Sigmoid colon (tissue), 7 donors: ENCODE results near the gene XNDC1N. TPM values are rescaled to one million over a fixed set of nuclear protein-coding genes. Genes with fewer than 3 reads are reported as not detected.
"Not testable (repeated sequence)": the region's sequence is repeated elsewhere in the genome, so short reads cannot be mapped to it uniquely, and the experiment has no call there.

ENCODE experiments used
- DNase-seq: peaks from one replicate; pipeline ENCODE4 v3.0.0-alpha.2; 2019
- H3K27ac ChIP-seq, 4 donors: fragments of 200-600 bp; sonication (generic); one replicate each; pipeline ENCODE4 v1.5.1; 2016 to 2019; ENCODE audit warnings: mild to moderate bottlenecking in 1 of 4
- H3K27me3 ChIP-seq, 3 donors: fragments of 200-600 bp; sonication (generic); one replicate each; pipeline ENCODE4 v1.5.1; 2019; ENCODE audit warnings: mild to moderate bottlenecking in 1 of 3
- H3K36me3 ChIP-seq, 4 donors: fragments of 200-600 bp; sonication (generic); one replicate each; pipeline ENCODE4 v1.5.1; 2016 to 2019
- H3K4me1 ChIP-seq, 4 donors: fragments of 200-600 bp; sonication (generic); one replicate each; pipeline ENCODE4 v1.5.1; 2017 to 2019
- H3K4me3 ChIP-seq, 4 donors: fragments of 200-600 bp; sonication (generic); one replicate each; pipeline ENCODE4 v1.5.1; 2017 to 2019; ENCODE audit warnings: mild to moderate bottlenecking in 2 of 4, moderate library complexity in 1 of 4
- H3K9me3 ChIP-seq, 4 donors: fragments of 200-600 bp in 3 of 4; sonication (generic) in 3 of 4; one replicate each; pipeline versions ENCODE4 v1.5.1 to v1.6.1; 2013 to 2019
- CTCF ChIP-seq, 4 experiments: fragments of 450-650 bp in 3 of 4; fragments of 200-600 bp in 1 of 4; IDR thresholded peaks; one replicate each; pipeline ENCODE4 v1.5.1; 2016 to 2019; ENCODE audit warnings: antibody characterized with exemption in 4 of 4, mild to moderate bottlenecking in 3 of 4, moderate library complexity in 2 of 4
- EP300 ChIP-seq, 4 donors: sonication (generic); formaldehyde crosslinking; IDR thresholded peaks; one replicate each; pipeline ENCODE4 v1.6.1; 2017; ENCODE audit warnings: antibody characterized with exemption in 4 of 4
- POLR2A ChIP-seq, 2 donors: fragments of 450-650 bp; IDR thresholded peaks; one replicate each; pipeline ENCODE4 v1.6.1; 2016; ENCODE audit warnings: antibody characterized with exemption in 2 of 2, mild to moderate bottlenecking in 2 of 2, moderate library complexity in 2 of 2
- POLR2AphosphoS5 ChIP-seq, 4 donors: sonication (generic); formaldehyde crosslinking; IDR thresholded peaks; one replicate each; pipeline ENCODE4 v1.6.1; 2017; ENCODE audit warnings: antibody characterized with exemption in 4 of 4
- WGBS, 2 donors: extraction: QIAGEN DNeasy Blood & Tissue Kit; methylation state at CpG; one replicate each; pipeline ENCODE4 v1.1.7; 2013; 5-methylcytosine and 5-hydroxymethylcytosine counted together
- intact Hi-C: fragments of 100-400 bp; cut with DNase I; formaldehyde crosslinking; loops from one replicate; pipeline ENCODE4 v1.15.1; 2023
- polyA plus RNA-seq, 3 donors: library from polyadenylated mRNA; stranded (reverse); fragments of 200-250 nt; gene quantifications; one replicate each; pipeline ENCODE4 v1.2.3, GENCODE V29; 2013
- total RNA-seq, 4 donors: library from RNA; depleted of rRNA; stranded (reverse); fragments of >200 nt; gene quantifications; one replicate each; pipeline ENCODE4 v1.1.0, GENCODE V29; 2016
- donor health status: healthy with polysubstance abuse.
- donor health status: Bipolar disorder and iron deficiency.
- donor health status: healthy.

The XNDC1N gene
- total and polyA plus RNA-seq, 7 donors = 1.8 to 10.0 (median 6.3) TPM

- H3K36me3 ChIP-seq = peaks cover 0 to 65% (median 19%) of the 10 kb centered on the region in 4 donors
- no peak for TF ChIP-seq POLR2A (IDR thresholded peaks at IDR 0.05)
- TF ChIP-seq EP300 (IDR thresholded peaks at IDR 0.05) = no peak
- no peak for TF ChIP-seq CTCF (IDR thresholded peaks at IDR 0.05)
- TF ChIP-seq POLR2AphosphoS5 (IDR thresholded peaks at IDR 0.05) = no peak
- DNase-seq = no peak
- H3K27ac ChIP-seq = no peak overlapping the region
- H3K27me3 ChIP-seq = no peaks in the 10 kb centered on the region
- H3K4me1 ChIP-seq = no peaks in the 10 kb centered on the region
- no peak overlapping the region for H3K4me3 ChIP-seq
- intact Hi-C loops = no loop called here
- H3K9me3 ChIP-seq = no peaks in the 10 kb centered on the region
- 94% methylated on average over 5 of the region's 5 CpGs for WGBS, 2 donors
Measured at GRCh38 chr11:71913756-71914526, 14.5 kb downstream of the XNDC1N start.

- H3K4me1 ChIP-seq, intact Hi-C loops, H3K27ac ChIP-seq, DNase-seq, H3K4me3 ChIP-seq, H3K27me3 ChIP-seq, H3K9me3 ChIP-seq: not testable (repeated sequence)
- H3K36me3 ChIP-seq = peaks cover 0 to 56% (median 17%) of the 10 kb centered on the region in 4 donors
- 69 to 86% methylated on average over 10 of the region's 10 CpGs for WGBS, 2 donors
Measured at GRCh38 chr11:71911986-71912340, 16.4 kb downstream of the XNDC1N start.

- intact Hi-C loops = not testable (repeated sequence)
- 85 to 87% methylated on average over 10 of the region's 10 CpGs for WGBS, 2 donors
Measured at GRCh38 chr11:71911321-71911985, 16.9 kb downstream of the XNDC1N start.

GRCh38 chr11:71910775-71911174, 17.6 kb downstream of the XNDC1N start:
- peaks cover 0 to 47% (median 14%) of the 10 kb centered on the region in 4 donors for H3K36me3 ChIP-seq
- 87 to 89% methylated on average over 5 of the region's 5 CpGs for WGBS, 2 donors
- H3K4me3 ChIP-seq, H3K4me1 ChIP-seq, H3K27me3 ChIP-seq, intact Hi-C loops, H3K27ac ChIP-seq, DNase-seq, H3K9me3 ChIP-seq: not testable (repeated sequence)

More at GRCh38 chr11:71911321-71911985, 16.9 kb downstream of the XNDC1N start:
- DNase-seq, H3K27ac ChIP-seq, H3K4me3 ChIP-seq, H3K4me1 ChIP-seq, H3K9me3 ChIP-seq, H3K27me3 ChIP-seq: not testable (repeated sequence)
- peaks cover 0 to 54% (median 17%) of the 10 kb centered on the region in 4 donors for H3K36me3 ChIP-seq

- H3K27ac ChIP-seq = no peak overlapping the region
- 81 to 91% methylated on average over 9 of the region's 9 CpGs for WGBS, 2 donors
- intact Hi-C loops = no loop called here
- H3K4me3 ChIP-seq = no peak overlapping the region
- no peak for DNase-seq
- no peaks in the 10 kb centered on the region for H3K27me3 ChIP-seq
- H3K4me1 ChIP-seq = no peaks in the 10 kb centered on the region
- no peak for TF ChIP-seq POLR2A (IDR thresholded peaks at IDR 0.05)
- TF ChIP-seq POLR2AphosphoS5 (IDR thresholded peaks at IDR 0.05) = no peak
- TF ChIP-seq EP300 (IDR thresholded peaks at IDR 0.05) = no peak
- TF ChIP-seq CTCF (IDR thresholded peaks at IDR 0.05) = no peak
- H3K36me3 ChIP-seq = peaks cover 0 to 33% (median 3%) of the 10 kb centered on the region in 4 donors
- no peaks in the 10 kb centered on the region for H3K9me3 ChIP-seq
Measured at GRCh38 chr11:71908218-71908617, 20.2 kb downstream of the XNDC1N start.

GRCh38 chr11:71901137-71901536, 27.3 kb downstream of the XNDC1N start:
- H3K27ac ChIP-seq, DNase-seq, H3K4me1 ChIP-seq, H3K4me3 ChIP-seq, H3K27me3 ChIP-seq, H3K9me3 ChIP-seq, intact Hi-C loops: not testable (repeated sequence)
- 90 to 93% methylated on average over 14 of the region's 14 CpGs for WGBS, 2 donors
- H3K36me3 ChIP-seq = peaks cover 0 to 17% (median 0%) of the 10 kb centered on the region in 4 donors
